RWPE2 (cell line): Measurements from ENCODE around the gene LENG1.
A peak's percentile ranks its signal among the peaks of the same experiment; 100 is the strongest.

Experiments used
- ATAC-seq: fragments of 200-7000 bp; cut with Tn5 transposase; 3 replicates; pipeline ENCODE4 v1.9.1; 2021; ENCODE audit warnings: low read depth
- DNase-seq: peaks from one replicate; pipeline ENCODE4 v3.0.0-alpha.2; 2020; ENCODE audit warnings: low spot score
- H3K27ac ChIP-seq: fragments of 450-650 bp; 2 replicates; pipeline ENCODE4 v1.5.1; 2017; ENCODE audit warnings: mild to moderate bottlenecking; ENCODE audit not compliant: poor library complexity, severe bottlenecking
- H3K27me3 ChIP-seq: fragments of 250-450 bp; sonication (Bioruptor Pico); 2 replicates; pipeline ENCODE4 v1.5.1; 2021; ENCODE audit warnings: mild to moderate bottlenecking, moderate library complexity; ENCODE audit not compliant: insufficient read depth, poor library complexity, severe bottlenecking
- H3K36me3 ChIP-seq: fragments of 250-450 bp; sonication (Bioruptor Pico); 2 replicates; pipeline ENCODE4 v1.5.1; 2020; ENCODE audit warnings: low read depth, mild to moderate bottlenecking, moderate library complexity
- H3K4me1 ChIP-seq: fragments of 250-450 bp; sonication (Bioruptor Pico); 2 replicates; pipeline ENCODE4 v1.5.1; 2021; ENCODE audit warnings: mild to moderate bottlenecking, moderate library complexity; ENCODE audit not compliant: insufficient read depth, poor library complexity, severe bottlenecking
- H3K4me3 ChIP-seq: fragments of 250-450 bp; sonication (Bioruptor Pico); 2 replicates; pipeline ENCODE4 v1.5.1; 2021; ENCODE audit warnings: mild to moderate bottlenecking, moderate library complexity; ENCODE audit not compliant: severe bottlenecking
- H3K9me3 ChIP-seq: fragments of 250-450 bp; sonication (Bioruptor Pico); 2 replicates; pipeline ENCODE4 v1.5.1; 2021; ENCODE audit warnings: mild to moderate bottlenecking, moderate library complexity; ENCODE audit not compliant: severe bottlenecking
- CTCF ChIP-seq: fragments of 450-650 bp; IDR thresholded peaks from one replicate; pipeline ENCODE4 v1.5.1; 2017; ENCODE audit warnings: mild to moderate bottlenecking, moderate library complexity; ENCODE audit not compliant: poor library complexity, severe bottlenecking

LENG1 gene

GRCh38 chr19:54189735-54190502 lies 30.4 kb upstream of the LENG1 start:
- peak overlapping the region; percentile 71 for H3K4me3 ChIP-seq
- H3K4me1 ChIP-seq: no peaks in the 10 kb centered on the region
- DNase-seq (peak; percentile 99), ATAC-seq (peak; percentile 64)
- H3K27me3 ChIP-seq: no peaks in the 10 kb centered on the region
- H3K27ac ChIP-seq: peak overlapping the region; percentile 76
- peaks cover 31% of the 10 kb centered on the region for H3K36me3 ChIP-seq
- no peaks in the 10 kb centered on the region for H3K9me3 ChIP-seq
- no peak for TF ChIP-seq CTCF

- Histone ChIP-seq H3K4me1 (no peaks in the 10 kb centered on the region), H3K36me3 (peaks cover 24% of the 10 kb centered on the region), H3K27me3 (no peaks in the 10 kb centered on the region), H3K27ac (peak within 1 kb of the TSS; percentile 76), H3K9me3 (no peaks in the 10 kb centered on the region), H3K4me3 (peak within 1 kb of the TSS; percentile 71)
- no peak for DNase-seq
- peak; percentile 48 for TF ChIP-seq CTCF
- ATAC-seq: peak; percentile 56
Observed at GRCh38 chr19:54189145-54189734, 29.7 kb upstream of the LENG1 start, which contains the start of gene MBOAT7. TSS of gene MBOAT7 (minus strand) at chr19:54189580. CDS start at chr19:54188508, 1,072 bp downstream.

GRCh38 chr19:54188215-54188871 lies 28.8 kb upstream of the LENG1 start:
- no peak for TF ChIP-seq CTCF
- DNase-seq (no peak), ATAC-seq (no peak)
- Histone ChIP-seq H3K36me3 (peaks cover 17% of the 10 kb centered on the region), H3K9me3 (no peaks in the 10 kb centered on the region), H3K4me3 (peak overlapping the region; percentile 57), H3K4me1 (no peaks in the 10 kb centered on the region), H3K27ac (peak overlapping the region; percentile 76), H3K27me3 (no peaks in the 10 kb centered on the region)

- no peak for TF ChIP-seq CTCF
- Histone ChIP-seq H3K27ac (no peak overlapping the region), H3K4me1 (no peaks in the 10 kb centered on the region), H3K27me3 (no peaks in the 10 kb centered on the region), H3K9me3 (no peaks in the 10 kb centered on the region), H3K36me3 (peaks cover 13% of the 10 kb centered on the region; the same call in 1 of the 2 replicates), H3K4me3 (no peak overlapping the region)
- ATAC-seq: no peak
- no peak for DNase-seq
Observed at GRCh38 chr19:54186934-54187381, 27.4 kb upstream of the LENG1 start.
